NCI-H526 treated with DMSO at 0.1 percent for 48 hours (cell line): ENCODE results near the gene ARHGAP10.

Experiments
- DNase-seq: peaks from one replicate; lab custom pipeline; 2025; lab: John Stamatoyannopoulos, UW

ARHGAP10 gene

GRCh38 chr4:147950261-147950660 is 218.4 kb downstream of the ARHGAP10 start:
- no peak for DNase-seq

GRCh38 chr4:147950841-147951240 is 219.0 kb downstream of the ARHGAP10 start:
- no peak for DNase-seq

GRCh38 chr4:147954850-147955249 is 223.0 kb downstream of the ARHGAP10 start:
- no peak for DNase-seq

- no peak for DNase-seq
These were observed 224.1 kb downstream of the ARHGAP10 start for GRCh38 chr4:147955827-147956558.

- no peak for DNase-seq
These were observed 225.6 kb downstream of the ARHGAP10 start for GRCh38 chr4:147957446-147957845.

GRCh38 chr4:147958057-147958456 is 226.2 kb downstream of the ARHGAP10 start:
- DNase-seq = no peak

- DNase-seq = no peak
These were observed 226.7 kb downstream of the ARHGAP10 start for GRCh38 chr4:147958489-147959065.

- DNase-seq = no peak
These were observed 229.1 kb downstream of the ARHGAP10 start for GRCh38 chr4:147960971-147961370.

GRCh38 chr4:147963839-147964238 is 232.0 kb downstream of the ARHGAP10 start:
- DNase-seq = no peak

- no peak for DNase-seq
These were observed 232.5 kb downstream of the ARHGAP10 start for GRCh38 chr4:147964266-147964880.

GRCh38 chr4:147965056-147965455 is 233.2 kb downstream of the ARHGAP10 start:
- no peak for DNase-seq

GRCh38 chr4:147965873-147966272 is 234.0 kb downstream of the ARHGAP10 start:
- no peak for DNase-seq

GRCh38 chr4:147968641-147969040 is 236.8 kb downstream of the ARHGAP10 start:
- DNase-seq = no peak

GRCh38 chr4:147969573-147970385 is 237.9 kb downstream of the ARHGAP10 start:
- no peak for DNase-seq

- DNase-seq = no peak
These were observed 239.2 kb downstream of the ARHGAP10 start for GRCh38 chr4:147971116-147971515.

GRCh38 chr4:147975325-147975724 is 243.4 kb downstream of the ARHGAP10 start:
- DNase-seq = no peak

GRCh38 chr4:147975933-147976928 is 244.3 kb downstream of the ARHGAP10 start:
- no peak for DNase-seq

- DNase-seq = no peak
These were observed 248.7 kb downstream of the ARHGAP10 start for GRCh38 chr4:147980586-147980985.

- no peak for DNase-seq
These were observed 249.4 kb downstream of the ARHGAP10 start for GRCh38 chr4:147981305-147981704.

- no peak for DNase-seq
These were observed 252.3 kb downstream of the ARHGAP10 start for GRCh38 chr4:147984065-147984777.

GRCh38 chr4:147984778-147985138 is 252.9 kb downstream of the ARHGAP10 start:
- no peak for DNase-seq
